ENCODE measurements around the gene ZNF862. TPM values are rescaled to one million over a fixed set of nuclear protein-coding genes. Genes with fewer than 3 reads are reported as not detected.

ZNF862 gene
- total RNA-seq, 1 donor from 2014 or later: 19.6 TPM

DNA sequence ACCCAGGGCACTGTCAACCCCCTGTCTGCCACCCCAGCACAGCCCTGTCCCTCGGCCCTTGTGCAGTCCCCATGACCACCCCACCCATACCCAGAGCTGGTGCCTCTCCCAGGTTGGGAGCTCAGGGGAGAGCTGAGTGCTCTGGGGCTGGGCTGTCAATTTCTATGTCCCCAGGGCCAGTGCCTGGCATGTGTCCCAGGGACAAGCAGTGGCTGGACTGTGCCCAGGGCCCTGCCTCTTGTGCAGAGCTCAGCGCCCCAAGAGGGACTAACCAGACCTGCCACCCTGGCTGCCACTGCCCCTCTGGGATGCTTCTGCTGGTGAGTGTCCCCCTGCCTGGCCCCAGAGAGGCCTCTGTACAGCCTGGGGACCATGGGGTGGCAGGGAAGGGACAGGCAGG, 29.0 kb upstream of the ZNF862 start:
- Mint-ChIP-seq H3K36me3 (ENCODE audit: low read depth) (no peaks in the 10 kb centered on the region), H3K27me3 (ENCODE audit: low read depth) (peaks cover 18% of the 10 kb centered on the region), H3K4me3 (no peak overlapping the region), H3K27ac (ENCODE audit: unreplicated experiment) (no peak overlapping the region), H3K9me3 (no peaks in the 10 kb centered on the region), H3K4me1 (no peaks in the 10 kb centered on the region)
- no peak for DNase-seq (ENCODE audit: low read depth, low spot score)
- TF ChIP-seq, protein P1, sequence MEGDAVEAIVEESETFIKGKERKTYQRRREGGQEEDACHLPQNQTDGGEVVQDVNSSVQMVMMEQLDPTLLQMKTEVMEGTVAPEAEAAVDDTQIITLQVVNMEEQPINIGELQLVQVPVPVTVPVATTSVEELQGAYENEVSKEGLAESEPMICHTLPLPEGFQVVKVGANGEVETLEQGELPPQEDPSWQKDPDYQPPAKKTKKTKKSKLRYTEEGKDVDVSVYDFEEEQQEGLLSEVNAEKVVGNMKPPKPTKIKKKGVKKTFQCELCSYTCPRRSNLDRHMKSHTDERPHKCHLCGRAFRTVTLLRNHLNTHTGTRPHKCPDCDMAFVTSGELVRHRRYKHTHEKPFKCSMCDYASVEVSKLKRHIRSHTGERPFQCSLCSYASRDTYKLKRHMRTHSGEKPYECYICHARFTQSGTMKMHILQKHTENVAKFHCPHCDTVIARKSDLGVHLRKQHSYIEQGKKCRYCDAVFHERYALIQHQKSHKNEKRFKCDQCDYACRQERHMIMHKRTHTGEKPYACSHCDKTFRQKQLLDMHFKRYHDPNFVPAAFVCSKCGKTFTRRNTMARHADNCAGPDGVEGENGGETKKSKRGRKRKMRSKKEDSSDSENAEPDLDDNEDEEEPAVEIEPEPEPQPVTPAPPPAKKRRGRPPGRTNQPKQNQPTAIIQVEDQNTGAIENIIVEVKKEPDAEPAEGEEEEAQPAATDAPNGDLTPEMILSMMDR (conservative IDR thresholded peaks at IDR 0.05): no peak

DNA sequence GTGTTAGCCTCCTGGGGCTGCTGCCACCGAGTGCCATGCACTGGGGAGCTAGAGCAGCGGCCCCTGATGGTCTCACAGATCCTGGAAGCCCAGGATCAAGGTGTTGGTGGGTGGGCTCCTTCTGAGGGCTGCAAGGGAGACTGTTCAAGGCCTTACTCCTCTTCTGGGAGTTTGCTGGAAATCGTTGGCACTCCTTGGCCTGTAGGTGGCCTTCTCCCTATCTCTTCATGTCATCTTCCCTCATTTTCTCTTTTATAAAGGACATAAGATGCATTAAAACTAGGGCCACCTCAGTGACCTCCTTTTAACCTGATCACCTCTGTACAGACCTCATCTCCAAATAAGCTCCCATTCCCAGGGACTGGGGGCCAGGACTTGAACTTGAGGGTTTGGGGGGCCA, 27.0 kb upstream of the ZNF862 start:
- Mint-ChIP-seq H3K27ac (ENCODE audit: unreplicated experiment) (no peak overlapping the region), H3K4me3 (no peak overlapping the region), H3K9me3 (no peaks in the 10 kb centered on the region), H3K4me1 (no peaks in the 10 kb centered on the region), H3K27me3 (ENCODE audit: low read depth) (peaks cover 13% of the 10 kb centered on the region), H3K36me3 (ENCODE audit: low read depth) (no peaks in the 10 kb centered on the region)
- DNase-seq (ENCODE audit: low read depth, low spot score): no peak
- TF ChIP-seq, protein P1 (conservative IDR thresholded peaks at IDR 0.05): peak; percentile 35

DNA sequence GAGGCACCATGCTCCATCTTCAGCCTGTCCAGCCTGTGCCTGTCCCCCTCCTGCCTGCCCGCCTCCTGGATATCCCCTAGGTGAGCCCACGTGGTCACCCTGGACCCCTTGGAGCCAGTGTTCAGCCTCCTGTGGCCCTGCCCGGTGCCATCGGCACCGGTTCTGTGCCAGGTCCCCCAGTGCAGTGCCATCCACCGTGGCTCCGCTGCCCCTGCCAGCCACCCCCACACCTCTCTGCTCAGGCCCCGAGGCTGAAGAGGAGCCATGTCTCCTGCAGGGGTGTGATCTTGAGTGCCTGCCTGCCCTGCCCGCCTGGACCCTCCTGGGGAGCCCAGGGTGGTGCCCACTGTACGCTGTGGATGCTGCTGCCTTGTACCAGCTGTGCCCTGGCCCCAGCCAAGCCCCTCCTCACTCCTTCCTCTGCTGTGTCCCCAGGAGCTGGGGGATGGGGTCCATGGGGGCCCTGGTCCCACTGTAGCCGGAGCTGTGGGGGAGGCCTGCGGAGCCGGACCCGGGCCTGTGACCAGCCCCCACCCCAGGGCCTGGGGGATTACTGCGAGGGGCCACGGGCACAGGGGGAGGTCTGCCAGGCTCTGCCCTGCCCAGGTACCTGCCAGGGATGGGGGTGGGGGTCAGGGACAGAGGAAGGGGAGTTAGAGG, 26.2 kb upstream of the ZNF862 start:
- no peak overlapping the region for H3K27ac Mint-ChIP-seq (ENCODE audit: unreplicated experiment)
- no peak overlapping the region for H3K4me3 Mint-ChIP-seq
- H3K9me3 Mint-ChIP-seq: no peaks in the 10 kb centered on the region
- no peaks in the 10 kb centered on the region for H3K36me3 Mint-ChIP-seq (ENCODE audit: low read depth)
- TF ChIP-seq, protein P1 (conservative IDR thresholded peaks at IDR 0.05): no peak
- peaks cover 11% of the 10 kb centered on the region for H3K27me3 Mint-ChIP-seq (ENCODE audit: low read depth)
- no peaks in the 10 kb centered on the region for H3K4me1 Mint-ChIP-seq
- DNase-seq (ENCODE audit: low read depth, low spot score): no peak

GRCh38 chr7:149813254-149814035, 24.7 kb upstream of the ZNF862 start:
- no peak overlapping the region for H3K27ac Mint-ChIP-seq (ENCODE audit: unreplicated experiment)
- DNase-seq (ENCODE audit: low read depth, low spot score): no peak

GRCh38 chr7:149814494-149814893, 23.7 kb upstream of the ZNF862 start:
- Mint-ChIP-seq H3K4me1 (no peaks in the 10 kb centered on the region), H3K36me3 (ENCODE audit: low read depth) (no peaks in the 10 kb centered on the region), H3K27me3 (ENCODE audit: low read depth) (peaks cover 4% of the 10 kb centered on the region), H3K9me3 (no peaks in the 10 kb centered on the region), H3K27ac (ENCODE audit: unreplicated experiment) (no peak overlapping the region), H3K4me3 (no peak overlapping the region)
- DNase-seq (ENCODE audit: low read depth, low spot score): no peak
- TF ChIP-seq, protein P1 (conservative IDR thresholded peaks at IDR 0.05): no peak

More at GRCh38 chr7:149813254-149814035, 24.7 kb upstream of the ZNF862 start:
- Mint-ChIP-seq H3K4me3 (no peak overlapping the region), H3K27me3 (ENCODE audit: low read depth) (peaks cover 4% of the 10 kb centered on the region), H3K36me3 (ENCODE audit: low read depth) (no peaks in the 10 kb centered on the region), H3K9me3 (no peaks in the 10 kb centered on the region), H3K4me1 (no peaks in the 10 kb centered on the region)
- TF ChIP-seq, protein P1 (conservative IDR thresholded peaks at IDR 0.05): no peak

Data from neural crest cell (in vitro differentiated cells).